ENCODE results near the gene GRP.

GRP gene

DNA sequence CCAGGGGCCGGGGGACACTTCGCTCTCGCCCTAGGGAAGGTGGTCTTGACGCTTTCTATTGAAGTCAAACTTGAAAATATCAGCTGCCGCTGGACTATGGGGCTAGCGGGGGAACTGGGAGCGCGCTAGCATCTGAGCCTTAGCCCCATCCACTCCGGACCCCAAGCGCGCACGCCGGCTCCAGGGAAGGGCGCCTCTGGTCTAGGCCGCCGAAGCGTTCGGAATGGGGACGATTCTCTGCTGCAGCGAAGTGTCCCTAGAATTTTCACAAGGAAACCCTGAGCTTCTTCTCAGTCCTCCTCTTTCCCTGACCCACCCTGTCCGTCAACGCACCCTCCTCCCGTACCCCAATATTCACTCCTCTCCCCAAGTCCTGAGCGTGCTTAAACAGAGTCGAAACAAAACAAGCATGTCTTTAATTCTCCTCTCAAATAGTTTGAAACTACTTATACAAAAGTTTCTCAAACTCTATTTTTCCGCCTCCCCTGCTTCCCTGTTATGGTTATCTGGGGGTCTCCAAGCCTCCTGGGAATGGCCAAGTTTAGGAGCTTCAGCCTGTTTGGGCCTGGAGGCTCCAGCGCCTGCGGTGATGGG is 48.3 kb downstream of the GRP start:
- FAIRE-seq: no peak

DNA sequence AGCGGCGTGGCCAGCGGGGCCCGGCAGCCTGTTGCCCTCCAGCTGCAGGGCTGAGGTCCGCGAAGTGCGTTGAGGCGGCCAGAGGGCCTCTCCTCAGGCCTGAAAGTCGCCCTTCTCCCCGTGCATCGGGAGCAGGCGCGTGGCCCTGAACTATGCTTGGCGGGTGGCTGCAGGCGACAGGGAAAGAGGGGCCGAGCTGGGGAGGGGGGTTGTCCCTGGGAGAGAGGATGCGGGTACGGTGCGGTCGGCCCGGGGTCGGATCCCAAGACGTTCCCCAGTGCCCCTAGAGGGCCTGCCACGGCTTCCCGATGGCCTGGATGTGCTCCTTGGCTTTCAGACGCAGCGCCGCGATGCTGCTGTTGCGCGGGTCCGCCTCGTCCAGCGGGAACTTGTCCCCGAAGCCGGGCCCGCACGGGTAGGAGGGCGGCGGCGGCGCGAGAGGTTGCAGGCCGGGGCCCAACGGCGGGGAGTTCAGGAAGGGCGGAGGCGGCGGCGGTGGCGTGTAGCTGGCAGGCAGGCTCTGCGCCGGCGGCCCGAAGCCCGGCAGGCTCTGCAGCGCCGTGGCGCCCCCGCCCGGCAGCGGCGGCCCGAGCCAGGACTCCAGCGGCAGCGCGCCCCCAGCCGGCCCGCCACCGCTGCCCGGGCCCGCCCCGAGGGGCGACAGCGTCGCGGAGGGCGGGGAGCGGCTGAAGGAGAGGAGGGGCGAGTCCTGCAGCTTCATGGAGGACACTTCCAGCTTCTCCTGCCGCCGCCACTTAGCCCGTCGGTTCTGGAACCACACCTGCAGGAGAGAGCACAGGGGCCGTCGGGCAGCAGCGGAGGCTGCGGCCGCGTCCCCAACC is 49.0 kb downstream of the GRP start:
- FAIRE-seq: no peak

DNA sequence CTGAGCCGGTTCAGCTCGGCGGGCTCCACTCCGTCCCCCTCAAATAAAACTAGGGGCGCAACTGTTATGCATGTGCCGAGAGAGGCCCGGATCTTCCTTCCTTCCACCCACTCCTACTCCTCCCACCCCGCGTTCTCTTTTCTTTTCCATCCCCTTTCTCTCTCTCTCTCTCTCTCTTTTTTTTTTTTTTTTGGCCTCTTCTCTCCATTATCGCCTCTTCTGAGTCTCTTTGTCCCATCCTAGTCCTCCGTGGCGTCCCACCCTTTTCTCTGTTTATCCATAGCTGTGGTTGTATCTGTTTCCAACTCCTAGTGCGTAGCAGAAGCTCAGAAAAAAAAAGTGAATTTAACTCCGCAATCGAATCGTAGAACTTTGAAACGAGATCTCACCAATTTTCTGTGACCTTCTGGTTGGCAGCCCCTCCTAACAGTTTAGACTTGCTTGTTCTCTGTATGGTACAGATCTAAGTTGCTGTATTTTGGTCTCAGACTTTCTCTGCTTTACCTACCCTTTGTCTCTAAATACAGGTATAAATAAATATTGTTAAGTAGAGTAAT is 49.7 kb downstream of the GRP start:
- no peak for FAIRE-seq

DNA sequence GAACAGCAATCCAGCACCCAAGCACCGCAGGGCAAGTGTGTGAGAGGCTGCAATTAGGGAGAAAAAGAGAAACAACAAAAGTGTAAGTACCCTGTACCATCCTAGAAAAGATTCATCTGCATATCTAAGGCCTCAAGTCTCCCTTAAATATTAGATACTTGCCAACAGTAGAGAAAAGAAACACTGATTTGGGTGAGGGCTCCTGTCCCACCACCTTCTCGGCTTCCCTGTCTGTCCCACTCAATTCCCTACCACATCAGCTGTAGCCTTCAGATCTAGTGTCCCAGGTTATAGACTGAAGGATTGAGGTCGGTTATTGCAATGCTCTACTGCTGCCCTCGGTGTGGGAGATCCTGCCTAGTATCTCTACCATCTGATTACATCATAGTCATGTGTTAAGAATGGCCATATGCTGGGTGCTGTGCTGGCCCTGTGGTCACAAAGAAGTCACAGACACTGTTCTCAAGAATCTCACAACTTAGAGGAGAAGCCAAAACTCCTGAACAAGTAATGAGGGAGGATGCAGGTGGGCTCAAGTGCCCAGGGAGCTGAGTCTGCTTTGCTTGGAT is 50.8 kb downstream of the GRP start:
- no peak for FAIRE-seq

DNA sequence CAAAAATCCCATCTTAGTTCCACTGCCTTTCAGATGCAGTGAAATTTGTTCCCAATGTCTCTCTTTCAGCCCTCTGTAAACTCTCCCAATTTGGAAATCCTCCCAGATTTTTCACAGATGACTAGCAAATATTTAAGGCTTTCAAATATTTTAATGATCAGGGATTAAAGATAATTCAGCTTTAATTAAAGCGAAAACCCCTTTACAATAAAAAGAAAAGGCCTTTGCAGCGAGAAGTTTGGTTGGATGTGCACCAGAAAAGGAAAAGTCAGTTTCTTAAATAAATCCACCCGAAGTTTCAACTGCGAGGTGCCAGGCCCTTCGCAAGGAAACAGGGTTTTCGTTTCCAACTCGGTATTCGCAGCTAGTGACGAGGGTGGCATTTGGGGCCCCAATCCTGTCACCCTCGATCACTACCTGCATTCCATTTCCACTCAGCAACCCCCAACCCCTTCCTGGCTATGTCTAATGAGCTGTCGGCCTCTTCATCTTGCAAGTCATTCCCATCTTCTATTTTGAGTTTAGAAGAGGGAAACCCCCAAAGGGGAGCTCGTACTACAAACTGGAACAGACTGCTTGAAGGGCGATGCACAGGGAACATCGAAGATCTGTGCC is 51.8 kb downstream of the GRP start:
- FAIRE-seq: no peak

DNA sequence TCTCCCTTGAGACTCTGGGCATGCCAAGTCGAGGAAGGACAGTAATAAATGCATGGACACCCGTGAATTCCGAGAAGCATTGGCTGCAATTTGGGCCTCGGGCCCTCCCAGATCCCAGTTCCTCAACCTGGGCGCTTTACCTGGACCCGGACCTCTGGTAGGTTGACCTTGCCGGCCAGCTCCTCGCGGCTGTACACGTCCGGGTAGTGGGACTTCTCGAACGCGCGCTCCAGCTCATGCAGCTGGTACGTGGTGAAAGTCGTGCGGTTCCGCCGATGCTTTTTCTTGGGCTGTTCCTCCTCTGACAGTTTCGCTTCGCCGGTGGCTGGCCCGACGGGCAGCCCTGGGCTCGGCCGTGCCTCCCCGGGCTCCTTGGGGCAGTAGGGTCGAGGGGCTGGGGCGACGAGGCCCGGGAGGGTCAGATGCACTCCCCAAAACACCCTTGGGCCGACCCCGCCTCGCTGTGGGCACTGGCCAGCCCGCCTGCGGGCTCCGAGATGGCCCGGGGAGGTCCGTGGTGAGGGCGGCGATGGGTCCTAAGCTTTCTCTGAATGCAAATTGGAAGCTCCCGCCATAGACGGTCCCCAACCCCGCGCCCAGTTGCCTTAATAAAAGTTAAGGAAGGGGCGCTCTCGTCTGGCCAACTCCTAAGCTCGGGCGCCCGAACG is 52.4 kb downstream of the GRP start:
- no peak for FAIRE-seq

DNA sequence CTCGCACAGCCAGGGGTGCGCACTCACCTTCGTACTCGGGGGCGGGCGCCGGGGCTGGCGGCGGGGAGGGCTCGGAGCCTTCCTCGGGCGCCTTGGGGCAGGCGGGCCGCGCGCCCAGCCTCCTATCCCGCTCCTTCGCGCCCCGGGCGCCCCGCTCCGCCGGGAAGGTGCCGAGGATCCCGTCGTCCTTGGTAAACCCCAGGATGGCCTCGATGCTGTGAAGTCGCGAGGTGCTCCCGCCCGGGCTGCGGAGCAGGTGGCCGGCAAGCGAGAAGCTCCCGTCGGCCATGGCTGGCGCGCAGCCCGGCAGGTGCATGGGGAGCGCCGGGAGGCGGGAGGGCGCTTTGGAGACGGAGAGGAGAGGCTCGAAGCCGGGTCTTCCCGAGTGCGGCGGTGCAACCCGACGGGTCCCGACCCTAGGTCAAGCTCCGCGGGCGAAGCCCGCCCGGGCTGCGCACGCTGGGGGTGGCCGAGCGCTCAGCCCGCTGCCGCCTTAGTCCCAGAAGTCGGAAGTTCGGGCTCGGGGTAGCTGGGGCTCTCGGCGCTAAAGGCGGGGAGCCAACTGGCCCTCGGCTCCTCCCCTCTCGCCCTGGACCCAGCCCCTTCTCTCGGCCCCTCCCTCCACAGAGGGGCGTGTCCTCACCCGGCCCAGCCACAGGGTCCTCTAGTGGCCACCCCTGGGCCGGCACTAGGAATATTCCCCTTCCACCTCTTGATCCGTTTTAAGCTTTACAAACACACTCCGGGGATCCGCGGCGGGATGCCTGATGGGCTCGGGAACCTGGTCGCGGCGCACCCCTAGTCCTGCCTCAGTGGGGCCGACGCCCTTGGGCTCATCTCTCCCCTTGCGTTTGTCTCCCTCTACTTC is 53.2 kb downstream of the GRP start, which contains the start of gene RAX:
Gene RAX, minus strand, starts transcription at position 564 of the 868 bp plus-strand sequence. Its CDS starts 248 bp downstream, at position 316.
- FAIRE-seq: no peak

DNA sequence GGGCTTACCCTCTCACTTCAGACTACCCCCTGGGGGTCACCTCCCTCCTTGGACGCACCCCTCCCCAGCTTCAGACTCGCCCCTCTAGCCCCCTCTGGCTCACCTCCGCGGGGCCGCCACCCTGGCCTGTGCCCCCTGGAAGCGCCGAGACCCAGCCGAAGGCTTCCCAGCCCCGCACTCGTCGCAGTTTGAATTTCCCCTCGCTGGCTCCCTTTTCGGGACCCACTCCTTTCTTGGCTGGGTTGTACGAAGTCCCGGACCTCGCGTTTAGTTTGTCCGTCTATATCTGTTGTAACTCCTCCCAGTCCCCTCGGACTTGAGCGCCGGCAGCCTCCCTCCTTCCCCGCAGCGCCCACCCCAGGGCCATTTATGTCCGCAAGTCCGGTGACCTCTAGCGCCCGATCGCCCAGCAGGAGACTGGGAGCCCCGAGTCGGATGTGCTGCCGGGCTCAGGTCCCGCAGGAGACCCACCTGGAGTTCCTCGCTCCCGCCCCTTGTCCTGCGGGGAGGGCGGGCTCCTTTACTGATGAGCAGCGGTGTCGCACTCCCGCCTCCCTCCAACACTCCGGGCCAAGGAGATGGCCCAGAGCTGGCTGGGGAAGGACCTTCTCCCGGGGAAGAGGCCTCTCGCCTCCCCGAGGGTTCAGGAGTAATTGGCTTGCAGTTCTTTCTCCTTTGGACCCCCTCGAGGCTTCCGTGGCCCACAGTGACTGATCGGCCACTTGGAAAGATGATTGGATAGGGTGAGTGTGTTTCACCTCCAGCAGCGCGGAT is 54.0 kb downstream of the GRP start:
- no peak for FAIRE-seq

DNA sequence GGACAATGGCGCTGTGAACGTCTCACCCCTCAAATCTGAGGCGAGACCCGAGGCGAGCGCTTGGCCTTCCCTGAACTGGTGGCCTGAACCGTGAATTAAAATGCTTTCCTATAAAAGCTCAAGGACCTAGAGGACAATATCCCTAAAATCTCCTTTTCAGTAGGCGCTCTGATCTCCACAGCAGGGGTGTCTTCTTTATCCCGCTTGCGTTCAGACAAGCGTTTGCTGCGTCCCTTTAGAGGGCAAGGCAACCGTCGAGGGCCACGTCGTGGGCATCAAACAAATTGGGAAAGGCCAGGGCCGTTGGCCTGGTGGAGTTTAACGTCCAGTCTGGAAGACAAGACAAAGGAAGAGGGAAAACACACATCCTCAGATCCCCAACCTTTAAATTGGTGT is 54.6 kb downstream of the GRP start:
- no peak for FAIRE-seq

DNA sequence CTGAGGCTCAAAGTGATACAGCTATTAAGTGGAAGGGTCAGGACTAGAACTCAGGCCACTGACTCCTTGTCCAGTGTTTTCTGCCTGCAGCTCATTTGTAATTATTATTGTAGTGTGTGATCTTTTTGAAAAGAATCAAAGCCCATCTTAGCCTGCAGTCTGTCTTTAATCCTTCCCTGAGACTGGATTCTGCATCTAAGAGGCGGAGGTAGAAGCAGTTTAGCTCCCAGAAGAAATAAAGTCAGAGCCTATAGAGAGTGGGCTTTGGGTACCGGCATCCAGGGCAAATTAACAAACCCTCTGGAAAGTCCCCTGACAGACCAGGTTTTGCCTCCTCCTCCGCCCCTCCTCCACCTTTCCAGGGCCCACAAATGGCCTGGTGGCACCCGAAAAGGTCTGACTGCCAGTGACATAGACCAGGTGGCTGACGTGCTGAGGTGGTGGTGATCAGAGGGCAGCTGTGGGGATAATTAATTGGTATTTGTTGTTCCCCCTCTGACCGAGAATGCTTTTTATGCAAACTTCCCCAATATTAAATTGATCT is 55.5 kb downstream of the GRP start:
- FAIRE-seq: no peak

DNA sequence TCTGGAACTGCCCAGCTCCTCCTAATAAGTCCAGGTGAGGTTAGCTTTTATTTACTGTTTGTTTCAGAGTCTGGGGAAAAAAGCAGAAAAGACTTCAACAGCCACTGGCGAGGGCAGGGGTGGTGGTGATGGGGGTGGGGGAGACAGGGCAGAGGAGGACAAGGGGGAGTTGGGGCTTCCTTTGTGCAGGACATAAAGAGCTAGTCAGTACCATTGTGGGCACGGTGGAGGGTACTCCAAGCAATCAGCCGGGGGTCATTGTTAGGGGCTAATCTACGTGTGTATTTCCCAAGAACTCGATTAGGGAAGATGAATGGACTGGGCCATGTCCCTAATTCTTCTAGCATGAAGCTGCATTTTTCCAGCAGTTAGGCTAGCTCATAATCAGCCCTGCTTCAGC is 56.1 kb downstream of the GRP start:
- FAIRE-seq: no peak

DNA sequence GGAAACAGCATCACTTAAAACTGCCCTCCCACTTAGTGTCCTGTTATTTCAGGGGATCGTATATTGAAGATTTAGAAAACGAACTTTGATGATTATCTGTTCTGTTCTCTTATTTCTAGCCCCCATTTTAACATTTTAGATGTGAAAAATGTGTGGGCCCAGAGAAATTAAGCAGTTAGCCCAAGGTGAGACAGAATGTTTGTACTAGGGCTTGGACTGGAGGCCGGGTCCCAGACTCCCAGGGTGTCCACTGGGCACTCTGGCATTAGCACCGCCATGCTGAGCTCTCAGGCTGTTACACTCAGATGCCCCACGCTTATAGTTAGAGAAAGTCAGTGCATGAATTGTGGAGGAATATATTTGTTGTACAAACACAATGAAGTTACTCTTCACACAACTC is 58.8 kb downstream of the GRP start:
- FAIRE-seq: no peak

DNA sequence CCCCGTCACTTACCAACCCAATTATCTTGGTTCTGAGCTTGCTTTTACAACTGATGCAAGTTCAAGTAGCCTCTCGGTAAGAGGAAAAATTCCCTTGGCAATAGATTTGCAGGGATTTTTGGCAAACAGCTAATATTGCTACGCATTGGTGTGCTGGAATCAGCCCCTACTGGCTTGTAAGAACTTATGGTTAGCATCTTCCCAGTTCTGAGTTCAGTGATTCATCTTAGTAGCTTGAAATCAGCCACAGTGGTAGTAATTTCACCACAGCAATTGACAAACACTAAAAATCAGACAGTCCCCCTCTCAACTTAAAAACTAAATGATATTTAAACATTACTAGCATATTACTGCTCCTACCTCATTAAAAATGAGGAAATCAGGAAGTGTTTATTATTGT is 59.2 kb downstream of the GRP start:
- no peak for FAIRE-seq

DNA sequence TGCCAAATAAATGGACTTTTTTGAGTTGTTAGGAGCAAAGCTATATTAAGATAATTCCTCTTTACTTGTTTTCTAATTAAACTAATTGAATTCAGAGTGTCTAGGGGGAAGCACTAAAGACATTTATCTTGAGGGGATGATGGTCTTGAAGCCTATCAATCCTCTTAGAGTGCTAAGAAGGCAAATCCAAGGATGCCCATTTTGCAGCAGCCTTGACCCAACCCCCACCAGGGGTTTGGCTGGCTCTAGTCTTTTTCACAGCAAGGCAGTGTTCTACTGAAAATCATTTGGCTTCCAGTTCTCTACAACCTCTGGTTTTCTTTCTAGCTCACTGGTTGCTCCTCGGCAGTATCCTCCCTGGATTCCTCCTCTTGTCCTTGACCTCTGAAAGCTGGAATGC is 59.8 kb downstream of the GRP start:
- FAIRE-seq: no peak
